Activated CD4-positive, alpha-beta T cell treated with anti-CD3 and anti-CD28 coated beads for 24 hours (primary cell): Measurements from ENCODE around the gene NFIB.

Source experiments
- DNase-seq, 2 donors: peaks; one replicate each; pipeline ENCODE4 v3.0.0-alpha.2; 2020; ENCODE audit warnings: low read depth in 2 of 2

NFIB gene

DNA sequence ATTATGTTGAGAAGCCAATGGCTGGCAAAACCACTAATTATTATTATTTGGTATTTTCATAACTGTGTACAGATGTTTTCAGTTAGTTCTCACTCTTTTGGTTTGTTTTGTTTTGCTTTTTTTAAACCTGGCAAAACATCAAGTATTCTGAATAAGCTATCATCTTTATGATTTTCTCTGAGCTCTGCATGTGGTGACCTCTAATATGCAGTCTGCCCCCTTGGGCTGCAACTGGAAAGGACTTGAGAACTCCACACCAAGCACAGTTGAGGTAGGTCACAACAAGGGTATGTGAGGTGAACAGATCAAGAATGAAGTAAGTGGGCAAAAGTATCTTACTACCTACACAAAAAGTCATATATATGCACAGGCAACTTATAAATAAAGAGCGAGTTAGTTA is 202.2 kb downstream of the NFIB start:
- DNase-seq: no peak

DNA sequence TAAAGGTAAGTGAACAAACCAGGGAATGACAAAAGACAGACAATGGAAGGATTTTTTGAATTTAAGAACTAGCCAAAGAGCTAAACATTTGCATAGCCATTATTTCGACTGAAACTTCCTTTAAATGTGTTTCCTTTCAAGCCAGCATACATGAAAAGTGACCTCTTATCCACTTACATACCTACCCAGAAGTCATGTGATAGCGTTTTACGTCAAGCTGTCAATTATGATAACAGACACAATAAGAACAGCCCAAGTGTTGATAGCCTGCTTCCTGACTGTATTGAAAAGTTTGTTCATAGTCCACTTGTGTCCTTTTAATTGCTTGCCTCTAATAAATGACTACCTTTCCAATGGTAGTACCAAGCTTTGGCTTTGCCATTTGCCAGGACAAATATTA is 206.0 kb downstream of the NFIB start:
- no peak for DNase-seq

DNA sequence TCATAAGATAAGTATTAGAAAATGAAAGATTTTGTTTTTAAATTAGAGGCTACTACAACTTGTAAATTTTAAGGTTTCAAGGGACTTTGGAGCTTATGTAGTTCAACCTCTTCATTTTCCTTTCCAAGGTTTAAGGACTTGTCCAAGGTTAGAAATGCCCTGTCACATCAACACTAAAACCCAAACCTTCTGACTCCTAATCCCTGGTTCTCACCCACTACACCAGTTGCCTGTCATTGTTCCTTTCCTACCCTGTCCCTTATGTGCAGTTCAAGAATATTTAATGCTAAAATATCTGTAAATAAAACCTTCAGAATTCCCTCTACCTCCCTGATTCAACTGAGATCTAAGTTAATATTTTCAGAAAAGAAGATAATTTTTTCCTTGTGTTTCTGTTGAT is 206.4 kb downstream of the NFIB start:
- no peak for DNase-seq

DNA sequence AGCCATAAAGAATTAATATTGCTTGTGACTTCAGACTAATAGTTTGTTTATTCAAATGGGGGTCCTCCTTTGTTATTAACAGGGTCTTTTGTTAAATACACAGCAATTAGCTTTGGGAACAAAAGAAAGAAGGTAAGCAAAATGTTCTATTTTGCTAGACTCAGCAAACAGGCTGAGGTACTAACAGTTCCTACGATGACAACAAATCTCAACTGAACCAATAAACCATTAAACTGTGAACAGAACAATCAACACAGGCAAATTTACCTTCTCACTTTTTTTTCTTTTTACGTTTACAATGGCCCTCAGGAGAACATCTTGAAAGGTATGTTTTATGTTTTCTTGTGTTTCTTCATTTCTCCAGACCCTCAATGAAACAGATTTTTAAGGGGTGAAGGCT is 207.2 kb downstream of the NFIB start:
- no peak for DNase-seq

DNA sequence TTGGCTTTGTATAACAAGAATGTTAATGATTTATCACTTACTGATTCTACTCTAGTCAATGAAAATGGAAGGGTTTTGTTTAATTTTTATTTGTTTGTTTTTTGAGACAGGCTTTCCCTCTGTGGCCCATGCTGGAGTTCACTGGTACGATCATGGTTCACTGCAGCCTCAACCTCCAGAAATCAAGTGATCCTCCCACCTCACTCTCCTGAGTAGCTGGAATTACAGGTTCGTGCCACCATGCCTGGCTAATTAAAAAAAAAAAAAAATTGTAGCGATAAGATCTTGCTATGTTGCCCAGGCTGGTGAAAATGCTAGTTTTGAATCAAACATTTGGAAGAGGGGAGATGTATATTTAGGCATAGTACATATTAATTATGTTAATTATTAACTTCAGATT is 209.4 kb downstream of the NFIB start:
- no peak for DNase-seq

DNA sequence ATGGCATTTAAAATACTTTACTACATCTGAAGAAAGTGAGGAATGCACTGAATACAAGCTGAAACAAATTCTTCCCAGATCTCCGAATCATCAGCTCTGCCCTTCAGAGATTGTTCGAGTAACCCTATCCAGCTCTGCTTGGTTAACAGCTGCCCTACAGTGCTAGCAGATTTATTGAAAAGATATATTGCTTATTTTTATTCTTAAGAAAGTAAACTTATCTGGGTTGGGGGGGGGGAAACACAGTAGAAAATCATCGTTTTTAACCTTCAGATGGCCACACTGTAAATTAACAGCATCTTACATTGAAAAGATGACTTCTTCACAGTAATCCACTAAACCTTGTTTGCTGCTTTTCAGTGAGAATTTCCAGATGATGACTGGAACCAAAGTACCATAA is 210.8 kb downstream of the NFIB start:
- DNase-seq: no peak

DNA sequence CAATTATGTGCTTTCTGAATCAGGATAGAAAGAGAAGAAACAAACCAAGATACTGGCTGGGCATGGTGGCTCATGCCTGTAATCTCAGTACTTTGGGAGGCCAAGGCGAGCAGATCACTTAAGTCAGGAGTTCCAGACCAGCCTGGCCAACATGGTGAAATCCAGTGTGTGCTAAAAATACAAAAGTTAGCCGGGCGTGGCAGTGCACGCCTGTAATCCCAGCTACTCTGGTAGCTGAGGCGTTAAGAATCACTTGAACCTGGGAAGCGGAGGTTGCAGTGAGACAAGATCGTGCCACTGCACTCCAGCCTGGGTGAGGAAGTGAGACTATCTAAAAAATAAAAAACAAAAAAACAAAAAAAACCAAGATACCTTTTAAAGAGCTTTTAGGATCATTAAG is 214.2 kb downstream of the NFIB start:
- DNase-seq: no peak

DNA sequence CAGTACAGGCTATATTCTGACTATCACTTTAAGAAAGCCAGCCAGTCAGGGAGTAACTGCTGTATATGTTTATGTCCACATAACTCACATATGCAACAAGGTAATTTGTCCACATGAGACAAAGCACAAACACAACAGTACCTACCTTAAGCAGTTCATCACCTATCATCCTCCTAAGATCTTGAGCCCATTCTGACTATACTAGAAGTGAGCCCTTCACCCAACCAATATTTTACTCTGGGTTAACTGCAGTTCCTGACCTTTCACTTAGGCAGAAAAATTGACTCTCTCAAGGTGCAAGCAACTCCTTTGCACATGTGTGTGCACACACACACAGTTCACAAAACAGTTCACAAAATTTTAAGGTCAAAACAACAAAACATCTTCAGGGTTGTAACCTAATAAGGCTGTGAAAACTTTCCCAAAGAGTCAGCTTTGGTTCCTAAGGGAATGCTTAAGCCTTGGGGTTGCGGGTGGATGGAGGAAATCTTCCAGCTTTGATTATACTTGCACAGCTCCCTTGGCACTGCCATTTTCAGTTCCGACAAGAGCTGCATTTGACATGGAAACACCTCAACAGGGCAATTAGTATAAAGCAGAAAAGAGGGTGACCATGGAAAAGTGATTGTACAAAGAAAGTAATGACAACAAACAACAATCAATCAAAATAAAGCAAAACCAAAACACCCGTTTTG is 215.3 kb downstream of the NFIB start:
- no peak for DNase-seq

DNA sequence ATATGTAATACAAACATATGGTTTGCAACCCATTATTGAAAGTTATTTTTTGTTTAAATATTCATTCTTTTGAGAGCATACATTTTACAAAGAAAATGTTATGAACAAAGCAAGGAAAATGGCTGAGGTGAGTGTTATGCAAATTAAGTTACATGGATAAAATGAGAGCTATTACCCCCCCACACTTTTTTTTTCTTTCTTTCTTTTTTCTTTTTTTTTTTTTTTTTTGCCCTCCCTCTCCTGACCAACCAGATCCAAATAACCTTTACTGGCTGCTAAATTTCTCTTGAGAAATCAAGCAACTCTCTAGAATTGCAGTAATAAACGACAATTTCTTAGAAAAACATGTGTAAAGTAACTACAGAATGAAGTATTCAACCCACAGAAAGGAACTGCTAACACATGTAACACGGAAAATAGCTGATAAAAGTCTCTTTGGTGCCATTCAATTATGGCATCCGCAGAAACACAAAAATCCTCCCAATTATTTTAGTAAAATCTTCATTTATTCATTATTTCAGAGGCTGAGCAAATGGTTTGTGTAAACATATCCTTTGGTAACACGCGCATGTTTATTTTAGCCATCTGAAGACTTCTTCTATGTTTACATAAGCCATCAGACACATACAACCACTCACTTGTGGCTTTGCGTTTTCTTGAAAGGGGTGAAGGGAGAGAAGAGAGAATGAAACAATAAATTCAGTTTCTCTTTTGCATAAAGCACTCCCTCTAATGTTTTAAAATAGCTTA is 216.1 kb downstream of the NFIB start:
- DNase-seq: no peak

DNA sequence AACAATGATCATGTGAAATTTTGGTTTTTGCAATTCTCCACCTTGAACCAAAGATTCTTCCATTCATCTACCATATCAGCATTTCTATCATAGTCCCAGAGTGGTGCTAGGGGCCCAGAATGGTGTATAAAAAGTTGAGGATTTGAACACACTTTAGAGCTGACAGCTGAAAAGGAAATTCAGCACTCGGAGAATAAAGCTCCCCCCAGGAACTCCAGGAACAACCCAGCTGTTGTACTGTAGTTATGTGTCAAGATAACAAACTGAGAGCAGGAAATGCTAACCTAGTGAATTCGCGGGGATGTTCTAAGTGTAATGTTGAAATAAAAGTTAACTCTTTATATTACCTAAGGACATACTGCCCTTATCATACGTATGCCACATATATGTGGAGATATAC is 216.7 kb downstream of the NFIB start:
- DNase-seq: no peak

DNA sequence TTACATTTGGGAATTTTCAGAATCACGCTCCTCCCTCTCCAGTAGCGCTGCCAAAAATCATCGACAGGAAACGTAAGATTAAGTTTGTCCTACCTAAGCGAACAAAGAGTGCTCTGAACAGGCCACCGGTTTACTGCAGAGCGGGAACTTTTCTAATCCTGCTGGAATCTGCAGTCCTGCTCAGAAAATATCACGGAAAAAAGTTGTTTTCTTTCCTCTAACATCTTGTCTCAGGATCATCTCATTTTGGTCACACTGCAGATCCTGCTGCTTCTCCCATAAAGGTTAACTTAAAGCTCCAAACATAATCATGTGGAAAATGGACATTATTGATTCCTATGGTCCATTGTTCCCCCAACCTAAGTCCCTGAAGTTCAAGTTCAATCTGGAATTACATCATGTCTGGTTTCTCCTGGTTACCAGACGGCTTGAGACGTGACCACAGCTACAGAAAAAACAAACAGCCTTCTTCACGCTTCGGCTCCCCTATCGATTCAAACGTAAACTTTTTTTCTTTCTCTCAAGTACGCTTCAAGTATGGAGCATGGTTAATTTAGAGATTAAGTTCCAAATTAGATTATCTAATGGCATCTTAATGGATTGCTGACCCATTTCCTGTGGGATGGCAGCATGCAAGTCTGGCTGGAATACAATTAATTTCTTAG is 217.6 kb downstream of the NFIB start:
- no peak for DNase-seq

DNA sequence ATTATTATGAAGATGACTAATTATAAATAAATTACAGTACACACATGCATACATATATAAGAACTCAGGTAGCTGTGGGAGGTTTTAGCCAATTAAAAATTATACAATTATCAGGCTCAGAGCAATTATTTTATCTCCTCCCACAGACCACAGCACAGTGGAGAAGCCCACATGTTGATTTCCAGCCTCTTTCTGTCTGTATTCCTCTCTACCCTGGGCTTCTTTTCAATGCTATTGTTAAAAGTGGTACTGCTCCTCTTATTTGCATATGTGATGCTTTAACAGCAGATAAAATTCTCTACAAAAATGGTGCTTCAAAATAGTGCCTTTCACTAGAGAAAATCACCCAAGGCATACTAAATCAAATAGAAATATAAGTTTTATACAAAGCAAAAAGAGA is 218.7 kb downstream of the NFIB start:
- DNase-seq: no peak

DNA sequence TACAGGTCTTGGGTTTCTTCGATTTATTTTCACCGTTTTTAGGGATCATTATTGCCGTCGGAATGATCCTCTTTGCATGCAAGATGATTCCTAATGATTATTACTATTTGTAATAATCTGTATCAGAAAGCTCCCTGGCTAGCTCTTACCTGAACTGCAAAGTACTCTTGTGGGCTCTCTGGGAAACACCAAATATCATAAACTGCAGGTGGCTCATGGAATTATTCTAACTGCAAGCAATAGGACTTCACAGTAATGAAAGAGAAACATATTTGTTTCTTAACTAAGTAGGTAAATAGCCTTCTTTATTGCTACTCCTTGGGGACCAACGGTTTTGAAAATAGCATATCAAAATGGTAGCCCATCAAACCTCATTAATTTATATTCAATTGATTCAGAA is 219.4 kb downstream of the NFIB start:
- DNase-seq: no peak

DNA sequence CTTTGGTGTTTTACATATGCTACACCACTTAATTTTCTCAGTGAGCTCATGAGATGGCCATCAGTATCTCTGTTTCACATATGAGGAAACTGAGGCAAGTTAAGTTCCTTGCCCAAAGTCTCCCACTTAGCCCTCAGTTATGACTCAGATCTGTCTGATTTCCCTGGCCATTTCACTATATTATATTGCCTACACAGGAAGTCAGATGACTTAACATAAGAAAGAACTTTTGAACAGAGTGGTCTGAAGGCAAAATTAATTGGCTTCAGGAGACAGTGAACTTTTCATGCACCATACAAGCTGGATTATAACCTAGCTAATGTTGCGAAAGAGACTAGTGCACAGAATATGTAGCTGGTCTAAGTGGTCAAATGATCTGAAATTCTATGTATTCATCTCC is 221.6 kb downstream of the NFIB start:
- no peak for DNase-seq

DNA sequence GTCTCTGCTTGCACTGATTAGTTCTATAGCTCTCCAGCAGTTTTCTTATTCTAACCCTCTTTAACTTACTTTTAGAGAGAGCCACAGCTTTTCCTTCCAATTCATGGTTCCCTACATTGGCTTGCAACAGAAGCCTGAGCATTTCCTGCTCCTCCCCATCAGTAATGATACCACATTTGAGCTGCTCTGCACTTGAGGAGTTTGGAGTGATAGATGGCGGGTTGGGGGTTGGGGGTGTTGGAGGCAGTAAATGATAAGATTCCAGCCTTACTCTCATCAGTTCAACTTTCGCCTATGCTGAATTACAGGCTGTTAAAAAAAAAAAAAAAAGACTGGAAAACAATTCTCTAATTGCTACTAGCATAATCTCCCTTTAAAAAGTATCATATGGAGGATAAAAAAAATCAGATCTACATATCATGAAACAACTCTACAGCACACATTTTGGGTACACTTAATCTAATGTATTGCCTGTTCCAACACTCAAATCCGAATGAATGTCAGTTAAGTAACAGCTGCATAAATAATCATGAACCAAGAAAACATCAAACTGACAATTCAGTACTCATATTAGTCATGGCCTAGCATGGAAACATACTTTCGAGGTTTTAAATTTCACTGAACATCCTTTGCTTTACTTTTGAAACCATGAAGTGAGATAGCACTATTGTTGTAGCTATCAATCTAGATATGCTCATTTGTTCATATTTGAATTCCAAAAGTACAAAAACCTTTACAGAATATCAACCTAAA is 224.7 kb downstream of the NFIB start:
- DNase-seq: no peak

DNA sequence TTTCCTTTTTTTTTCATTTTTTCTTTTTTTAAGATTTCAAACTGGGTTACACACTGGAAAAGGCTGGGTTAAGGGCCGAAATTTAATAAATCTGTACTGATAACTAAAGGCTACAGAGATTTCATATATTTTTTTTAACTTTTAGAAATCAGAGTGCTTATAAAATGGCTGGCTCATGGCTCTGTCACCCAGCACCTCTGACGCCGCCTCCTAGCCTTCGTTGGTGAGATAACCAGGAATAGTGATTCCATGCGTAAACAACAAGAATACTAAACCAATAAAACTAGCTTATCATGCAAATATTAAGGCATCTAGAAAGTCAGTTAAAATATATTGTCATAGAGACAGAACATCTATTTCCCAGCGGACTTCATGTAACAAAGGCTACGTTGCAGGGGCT is 226.4 kb downstream of the NFIB start:
- no peak for DNase-seq

DNA sequence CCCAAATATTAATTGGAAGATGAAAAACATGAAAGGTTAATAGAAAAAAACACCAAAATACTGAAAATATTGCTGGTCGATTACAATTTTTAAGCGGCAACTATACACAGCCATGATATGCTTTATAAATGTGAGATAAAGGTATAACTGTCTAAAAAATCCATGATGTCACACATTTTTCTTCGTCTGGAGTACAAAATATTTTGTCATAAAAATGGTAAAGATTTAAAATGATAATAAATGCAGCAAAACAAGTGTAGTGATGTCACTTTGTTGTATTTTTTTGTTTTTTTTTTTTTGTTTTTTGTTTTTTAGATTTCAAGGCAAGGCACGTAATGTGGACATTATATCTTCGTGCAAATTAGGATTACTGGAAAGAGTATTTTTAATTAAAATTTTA is 227.4 kb downstream of the NFIB start:
- DNase-seq: no peak

DNA sequence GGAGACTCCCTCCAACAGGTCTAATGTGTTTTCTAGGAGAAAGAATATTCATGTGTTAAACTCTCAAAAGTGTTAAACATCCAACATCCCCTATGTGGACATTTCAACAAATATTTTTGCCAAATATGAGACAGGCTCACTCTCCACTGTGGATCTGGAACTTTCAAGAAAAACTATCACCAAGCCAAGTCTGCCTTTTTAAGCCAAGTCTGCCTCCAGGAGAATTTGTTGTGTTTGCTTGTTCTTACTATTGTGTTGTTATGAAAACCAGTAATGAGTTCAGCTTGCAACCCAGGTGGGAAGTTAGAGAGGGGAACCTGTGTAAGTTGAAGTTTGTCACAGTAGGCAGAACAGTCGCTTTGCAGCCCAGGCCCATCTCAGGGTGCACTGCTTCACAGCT is 228.1 kb downstream of the NFIB start:
- no peak for DNase-seq

DNA sequence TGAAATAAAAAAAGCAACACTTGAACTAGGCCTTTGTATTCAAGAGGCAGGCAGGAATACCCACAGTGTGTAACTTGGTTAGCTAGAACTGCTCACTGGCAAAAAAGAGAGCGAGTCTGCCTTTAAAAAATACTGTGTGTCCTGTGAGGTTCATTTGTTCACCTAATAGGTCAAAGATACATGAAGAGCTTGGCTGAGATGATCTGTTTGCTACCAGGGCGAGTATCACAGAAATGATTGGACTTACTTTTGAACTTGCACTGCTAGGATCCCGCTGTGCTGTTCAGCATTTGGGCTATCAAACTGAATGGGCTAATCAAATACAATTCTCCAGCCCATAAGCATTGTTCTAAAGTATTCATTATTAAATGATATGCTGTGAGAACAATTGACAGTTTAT is 229.1 kb downstream of the NFIB start:
- no peak for DNase-seq

DNA sequence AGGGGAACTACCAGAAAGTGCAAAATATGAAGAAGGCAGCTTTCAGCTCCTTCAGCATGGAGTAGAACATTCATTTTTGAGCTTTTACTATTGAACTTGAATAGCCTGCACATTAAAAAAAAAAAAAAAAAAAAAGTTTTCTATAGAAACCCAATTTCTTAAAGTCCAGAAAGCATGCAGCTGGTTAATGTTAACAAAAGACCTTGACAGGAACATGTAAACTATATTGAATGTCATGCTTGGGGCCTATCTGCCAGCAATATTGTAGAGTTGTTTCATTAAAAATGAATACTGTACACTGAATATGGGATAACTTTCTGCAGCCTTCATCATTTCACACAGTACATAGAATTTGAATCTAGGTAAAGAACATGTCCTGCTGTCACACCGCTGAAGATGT is 230.6 kb downstream of the NFIB start:
- no peak for DNase-seq

DNA sequence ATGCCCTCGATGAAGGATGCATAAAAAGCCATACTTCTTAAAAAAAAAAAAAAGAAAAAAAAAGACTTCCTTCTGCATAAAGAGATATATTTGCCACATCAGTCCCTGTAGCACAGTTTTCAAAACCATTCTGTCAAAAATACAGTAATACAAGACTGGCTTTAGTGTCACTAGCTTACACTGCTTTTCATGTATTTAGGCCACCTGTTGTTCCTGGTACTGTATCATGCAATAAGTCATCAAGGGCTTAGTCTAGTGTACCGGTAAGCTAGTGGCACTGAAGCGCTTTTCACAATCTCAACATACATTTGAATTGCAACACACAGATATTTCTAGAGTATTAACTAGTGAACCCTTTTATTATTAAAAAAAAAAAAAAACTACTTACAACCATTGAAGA is 231.2 kb downstream of the NFIB start:
- no peak for DNase-seq

DNA sequence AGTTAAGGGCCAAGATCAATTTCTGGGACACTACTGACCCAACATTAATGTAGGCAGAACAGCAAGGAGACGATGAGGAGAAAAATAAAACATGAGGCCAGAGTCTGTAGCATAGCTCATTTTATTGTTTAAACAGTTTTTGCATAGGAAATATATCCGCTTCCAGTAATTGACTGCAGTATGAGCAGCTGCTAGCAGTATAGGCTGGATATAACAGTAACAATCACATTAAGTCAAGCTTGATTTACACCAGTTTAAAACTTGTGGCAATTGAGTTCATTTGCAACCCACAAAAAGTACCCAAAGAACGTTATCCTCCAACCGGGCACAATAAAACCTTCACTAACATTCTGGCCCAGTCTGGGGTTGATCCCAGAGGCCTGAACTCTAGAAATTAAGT is 232.2 kb downstream of the NFIB start:
- DNase-seq: no peak
